ENCODE measurements around the gene KIF12. TPM values are rescaled to one million over a fixed set of nuclear protein-coding genes. Genes with fewer than 3 reads are reported as not detected.

The KIF12 gene
- polyA plus RNA-seq, 3 donors, result not detected

DNA sequence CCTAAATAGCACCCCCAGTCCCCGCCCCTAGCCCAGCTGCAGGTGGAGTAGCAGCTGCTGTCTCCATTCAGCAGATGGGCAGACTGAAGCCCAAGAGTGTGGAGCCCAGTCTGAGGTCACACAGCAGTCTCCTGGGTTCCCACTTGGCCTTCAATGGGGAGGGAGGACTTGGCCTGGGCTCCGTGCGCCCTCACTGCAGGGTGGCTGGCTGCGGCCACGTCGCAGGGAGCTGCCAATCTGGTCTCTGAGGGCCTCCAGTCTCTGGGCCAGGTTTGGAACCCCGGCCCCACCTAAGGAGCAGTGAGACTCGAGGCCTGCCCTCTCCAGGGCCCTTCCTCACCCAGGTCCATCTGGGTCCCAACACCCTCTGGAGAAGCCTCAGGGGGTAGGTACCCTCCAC is 7.4 kb downstream of the KIF12 start:
- Mint-ChIP-seq H3K9me3 (peaks cover 0 to 11% (median 0%) of the 10 kb centered on the region in 7 donors), H3K27ac (no peak overlapping the region), H3K27me3 (ENCODE audit: low read depth in 3 of 3) (peaks cover 6 to 18% (median 7%) of the 10 kb centered on the region in 3 donors), H3K4me1 (no peaks in the 10 kb centered on the region), H3K36me3 (no peaks in the 10 kb centered on the region), H3K4me3 (no peak overlapping the region)
- H3K9ac ChIP-seq (ENCODE audit: insufficient read depth, low read length, poor library complexity, severe bottlenecking), result no peak overlapping the region
- TF ChIP-seq, protein P1, sequence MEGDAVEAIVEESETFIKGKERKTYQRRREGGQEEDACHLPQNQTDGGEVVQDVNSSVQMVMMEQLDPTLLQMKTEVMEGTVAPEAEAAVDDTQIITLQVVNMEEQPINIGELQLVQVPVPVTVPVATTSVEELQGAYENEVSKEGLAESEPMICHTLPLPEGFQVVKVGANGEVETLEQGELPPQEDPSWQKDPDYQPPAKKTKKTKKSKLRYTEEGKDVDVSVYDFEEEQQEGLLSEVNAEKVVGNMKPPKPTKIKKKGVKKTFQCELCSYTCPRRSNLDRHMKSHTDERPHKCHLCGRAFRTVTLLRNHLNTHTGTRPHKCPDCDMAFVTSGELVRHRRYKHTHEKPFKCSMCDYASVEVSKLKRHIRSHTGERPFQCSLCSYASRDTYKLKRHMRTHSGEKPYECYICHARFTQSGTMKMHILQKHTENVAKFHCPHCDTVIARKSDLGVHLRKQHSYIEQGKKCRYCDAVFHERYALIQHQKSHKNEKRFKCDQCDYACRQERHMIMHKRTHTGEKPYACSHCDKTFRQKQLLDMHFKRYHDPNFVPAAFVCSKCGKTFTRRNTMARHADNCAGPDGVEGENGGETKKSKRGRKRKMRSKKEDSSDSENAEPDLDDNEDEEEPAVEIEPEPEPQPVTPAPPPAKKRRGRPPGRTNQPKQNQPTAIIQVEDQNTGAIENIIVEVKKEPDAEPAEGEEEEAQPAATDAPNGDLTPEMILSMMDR (IDR thresholded peaks at IDR 0.05), result no peak
- H3K4me2 ChIP-seq (replicated peaks; ENCODE audit: extremely low read depth, low read length, poor library complexity, severe bottlenecking), result no peak overlapping the region
- DNase-seq, result no peak
- no peaks in the 10 kb centered on the region for H3K79me2 ChIP-seq (ENCODE audit: insufficient read depth, low read length)
- intact Hi-C loops (cut with micrococcal nuclease), result no loop called here
- no peaks in the 10 kb centered on the region for H3K9me3 ChIP-seq (replicated peaks in 1 of 2; ENCODE audit: control insufficient read depth in 1 of 2, insufficient read depth in 1 of 2, low read length in 2 of 2)
- H3K4me1 ChIP-seq (ENCODE audit: control insufficient read depth in 1 of 2, insufficient read depth in 2 of 2, low read length in 2 of 2), result no peaks in the 10 kb centered on the region
- H2AFZ ChIP-seq (ENCODE audit: insufficient read depth, low read depth, low read length, poor library complexity, severe bottlenecking), result no peak overlapping the region
- H3K27me3 ChIP-seq (ENCODE audit: control insufficient read depth in 2 of 2, insufficient read depth in 2 of 2, low read length in 2 of 2), result peaks cover 0 to 3% of the 10 kb centered on the region in 2 donors
- H3K27ac ChIP-seq (ENCODE audit: low read depth in 1 of 2, low read length in 2 of 2), result no peak overlapping the region
- WGBS (ENCODE audit: insufficient coverage), result 93% methylated on average over 6 of the region's 8 CpGs
- H3K36me3 ChIP-seq (replicated peaks in 1 of 2; ENCODE audit: control insufficient read depth in 1 of 2, insufficient read depth in 2 of 2, low read length in 2 of 2), result no peaks in the 10 kb centered on the region
- H4K20me1 ChIP-seq (ENCODE audit: insufficient read depth, low read length), result no peaks in the 10 kb centered on the region
- H3K4me3 ChIP-seq (replicated peaks in 1 of 3; ENCODE audit: low read depth in 2 of 3, low read length in 3 of 3), result no peak overlapping the region

DNA sequence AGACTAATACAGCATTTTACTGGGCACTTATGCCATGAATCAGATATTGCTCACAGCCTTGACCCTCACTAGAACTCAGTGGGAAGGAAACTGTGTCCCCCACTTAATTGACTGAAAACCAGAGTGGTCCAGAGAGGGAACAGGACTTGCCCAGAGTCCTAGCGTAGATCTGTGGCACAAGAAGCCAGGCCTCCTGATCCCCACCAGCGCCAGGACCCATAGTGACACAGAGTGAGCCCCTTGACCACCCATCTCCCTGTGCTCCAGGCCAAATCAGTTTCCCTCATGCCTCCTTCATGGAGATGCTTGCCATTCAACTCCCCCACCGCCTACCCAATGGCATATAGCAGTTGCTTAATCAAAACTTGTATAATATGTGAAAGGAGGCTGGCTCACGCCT is 8.3 kb downstream of the KIF12 start:
- no peak overlapping the region for H3K4me3 Mint-ChIP-seq
- no peaks in the 10 kb centered on the region for H3K4me1 Mint-ChIP-seq
- Histone ChIP-seq H2AFZ (ENCODE audit: insufficient read depth, low read depth, low read length, poor library complexity, severe bottlenecking) (no peak overlapping the region), H3K4me2 (replicated peaks; ENCODE audit: extremely low read depth, low read length, poor library complexity, severe bottlenecking) (no peak overlapping the region), H4K20me1 (ENCODE audit: insufficient read depth, low read length) (no peaks in the 10 kb centered on the region), H3K4me1 (ENCODE audit: control insufficient read depth in 1 of 2, insufficient read depth in 2 of 2, low read length in 2 of 2) (no peaks in the 10 kb centered on the region), H3K4me3 (replicated peaks in 1 of 3; ENCODE audit: low read depth in 2 of 3, low read length in 3 of 3) (no peak overlapping the region), H3K27ac (ENCODE audit: low read depth in 1 of 2, low read length in 2 of 2) (no peak overlapping the region), H3K36me3 (replicated peaks in 1 of 2; ENCODE audit: control insufficient read depth in 1 of 2, insufficient read depth in 2 of 2, low read length in 2 of 2) (no peaks in the 10 kb centered on the region), H3K79me2 (ENCODE audit: insufficient read depth, low read length) (no peaks in the 10 kb centered on the region), H3K9ac (ENCODE audit: insufficient read depth, low read length, poor library complexity, severe bottlenecking) (no peak overlapping the region), H3K27me3 (ENCODE audit: control insufficient read depth in 2 of 2, insufficient read depth in 2 of 2, low read length in 2 of 2) (no peaks in the 10 kb centered on the region), H3K9me3 (replicated peaks in 1 of 2; ENCODE audit: control insufficient read depth in 1 of 2, insufficient read depth in 1 of 2, low read length in 2 of 2) (no peaks in the 10 kb centered on the region)
- 100% methylated on average over 1 of the region's 4 CpGs for WGBS (ENCODE audit: insufficient coverage)
- no peak overlapping the region for H3K27ac Mint-ChIP-seq
- no peak for DNase-seq
- H3K36me3 Mint-ChIP-seq, result no peaks in the 10 kb centered on the region
- TF ChIP-seq, protein P1 (IDR thresholded peaks at IDR 0.05), result no peak
- intact Hi-C loops (cut with micrococcal nuclease), result no loop called here
- H3K9me3 Mint-ChIP-seq, result peaks cover 0 to 11% (median 0%) of the 10 kb centered on the region in 7 donors
- peaks cover 0 to 11% (median 2%) of the 10 kb centered on the region in 3 donors for H3K27me3 Mint-ChIP-seq (ENCODE audit: low read depth in 3 of 3)
